K562 (cell line): ENCODE measurements around the gene TNPO2. TPM values are rescaled to one million over a fixed set of nuclear protein-coding genes. Genes with fewer than 3 reads are reported as not detected.

Experiments used
- DDX20 ChIP-seq: fragments of 450-650 bp; IDR thresholded peaks from 2 replicates; pipeline ENCODE4 v1.6.1; 2016; ENCODE audit warnings: missing genetic modification characterization, low read depth, mild to moderate bottlenecking, missing compliant biosample characterization, moderate library complexity
- EWSR1 ChIP-seq: fragments of 450-650 bp; IDR thresholded peaks from 2 replicates; pipeline ENCODE4 v1.6.1; 2018; ENCODE audit warnings: borderline replicate concordance, mild to moderate bottlenecking, low read depth, moderate library complexity; ENCODE audit not compliant: partially characterized antibody
- HDAC6 ChIP-seq: IDR thresholded peaks from 2 replicates; pipeline ENCODE4 v1.6.1; 2012; ENCODE audit warnings: low read depth, mild to moderate bottlenecking, control low read depth, inconsistent platforms, low read length, moderate library complexity
- HMG20B ChIP-seq: fragments of 250-450 bp; sonication (Bioruptor Pico); IDR thresholded peaks from 2 replicates; pipeline ENCODE4 v1.5.0; 2021; ENCODE audit warnings: mild to moderate bottlenecking
- L3MBTL2 ChIP-seq: fragments of 450-650 bp; IDR thresholded peaks from 2 replicates; pipeline ENCODE4 v1.6.1; 2016; ENCODE audit warnings: mild to moderate bottlenecking, moderate library complexity
- POLR2AphosphoS2 ChIP-seq: IDR thresholded peaks from 2 replicates; pipeline ENCODE4 v1.6.1; 2012; ENCODE audit warnings: low read length, improper control_type of control experiment
- RBM17 ChIP-seq: fragments of 200-400 bp; formaldehyde crosslinking; IDR thresholded peaks from 2 replicates; pipeline ENCODE4 v1.6.1; 2017; ENCODE audit warnings: low read depth, mild to moderate bottlenecking, low read length, borderline replicate concordance
- SIN3A ChIP-seq, 2 experiments: fragments of 150-350 bp in 1 of 2; IDR thresholded peaks; 2 replicates each; pipeline ENCODE4 v1.6.1; 2011 to 2016; ENCODE audit warnings: borderline replicate concordance in 2 of 2, low read depth in 2 of 2, low read length in 2 of 2, mild to moderate bottlenecking in 2 of 2, moderate library complexity in 2 of 2; ENCODE audit not compliant: control insufficient read depth in 1 of 2
- SIRT6 ChIP-seq: IDR thresholded peaks from one replicate; pipeline ENCODE4 v1.6.1; 2012; ENCODE audit warnings: low read depth, mild to moderate bottlenecking, control low read depth, inconsistent platforms, low read length, moderate library complexity
- SNRNP70 ChIP-seq: fragments of 200-400 bp; formaldehyde crosslinking; optimal IDR thresholded peaks from 2 replicates; pipeline ENCODE3; 2017; ENCODE audit warnings: low read depth, low read length
- SRSF1 ChIP-seq: fragments of 200-400 bp; formaldehyde crosslinking; IDR thresholded peaks from 2 replicates; pipeline ENCODE4 v1.6.1; 2017; ENCODE audit warnings: mild to moderate bottlenecking, low read depth, low read length, moderate library complexity
- ZNF143 ChIP-seq: sonication (generic); formaldehyde crosslinking; IDR thresholded peaks from 2 replicates; pipeline ENCODE4 v1.9.0; 2022; ENCODE audit warnings: mild to moderate bottlenecking, missing genetic modification reagents
- ZNF174 ChIP-seq: fragments of 250-450 bp; sonication (Bioruptor Pico); IDR thresholded peaks from 2 replicates; pipeline ENCODE4 v1.4.0; 2020; ENCODE audit warnings: mild to moderate bottlenecking
- ZNF584 ChIP-seq: fragments of 200-800 bp; sonication (Bioruptor generic); IDR thresholded peaks from 2 replicates; pipeline ENCODE4 v1.6.1; 2016; ENCODE audit warnings: low read depth, mild to moderate bottlenecking, missing genetic modification characterization, missing compliant biosample characterization
- polyA plus RNA-seq, 8 experiments: library from polyadenylated mRNA; depleted of rRNA in 4 of 8; stranded (reverse) in 5 of 8; unstranded in 3 of 8; fragments of >200 nt; fragmentation: Nextera tagmentation in 2 of 8; fragmentation: Illumina TruSeq in 1 of 8; extraction: Ambion mirVana in 2 of 8; extraction: Trizol in 1 of 8; gene quantifications; 2 replicates each; pipeline versions ENCODE4 v1.2.1 to v1.2.3, GENCODE V29; 2011 to 2014; ENCODE audit warnings: inconsistent platforms in 1 of 8, missing spikeins in 1 of 8
- total RNA-seq, 7 experiments: library from RNA; depleted of rRNA in 6 of 7; stranded (reverse); fragments of >200 nt in 6 of 7; fragmentation: Illumina TruSeq in 2 of 7; extraction: Trizol in 2 of 7; gene quantifications; 2 replicates each; pipeline versions ENCODE4 v1.2.1 to v1.2.3, GENCODE V29; 2011 to 2021; ENCODE audit warnings: low replicate concordance in 1 of 7
- TF ChIP-seq, protein P1 (sequence below): fragments of 200-400 bp; formaldehyde crosslinking; IDR thresholded peaks from 2 replicates; pipeline ENCODE4 v1.6.1; 2017; ENCODE audit warnings: mild to moderate bottlenecking, low read depth, low read length, moderate library complexity
- TF ChIP-seq, protein P2 (sequence below): fragments of 450-650 bp; IDR thresholded peaks from one replicate; pipeline ENCODE4 v1.6.1; 2018; ENCODE audit warnings: mild to moderate bottlenecking, moderate library complexity; ENCODE audit not compliant: partially characterized antibody
- TF ChIP-seq, protein P3 (sequence below): IDR thresholded peaks from 2 replicates; pipeline ENCODE4 v1.6.1; 2016; ENCODE audit warnings: missing genetic modification characterization, missing compliant biosample characterization

Gene TNPO2
- total and polyA plus RNA-seq, 9 of the 15 experiments (the other 6 are each of a cell fraction or from before 2014, with no cell fraction given): 6.0 to 126 (median 53.8) TPM

DNA sequence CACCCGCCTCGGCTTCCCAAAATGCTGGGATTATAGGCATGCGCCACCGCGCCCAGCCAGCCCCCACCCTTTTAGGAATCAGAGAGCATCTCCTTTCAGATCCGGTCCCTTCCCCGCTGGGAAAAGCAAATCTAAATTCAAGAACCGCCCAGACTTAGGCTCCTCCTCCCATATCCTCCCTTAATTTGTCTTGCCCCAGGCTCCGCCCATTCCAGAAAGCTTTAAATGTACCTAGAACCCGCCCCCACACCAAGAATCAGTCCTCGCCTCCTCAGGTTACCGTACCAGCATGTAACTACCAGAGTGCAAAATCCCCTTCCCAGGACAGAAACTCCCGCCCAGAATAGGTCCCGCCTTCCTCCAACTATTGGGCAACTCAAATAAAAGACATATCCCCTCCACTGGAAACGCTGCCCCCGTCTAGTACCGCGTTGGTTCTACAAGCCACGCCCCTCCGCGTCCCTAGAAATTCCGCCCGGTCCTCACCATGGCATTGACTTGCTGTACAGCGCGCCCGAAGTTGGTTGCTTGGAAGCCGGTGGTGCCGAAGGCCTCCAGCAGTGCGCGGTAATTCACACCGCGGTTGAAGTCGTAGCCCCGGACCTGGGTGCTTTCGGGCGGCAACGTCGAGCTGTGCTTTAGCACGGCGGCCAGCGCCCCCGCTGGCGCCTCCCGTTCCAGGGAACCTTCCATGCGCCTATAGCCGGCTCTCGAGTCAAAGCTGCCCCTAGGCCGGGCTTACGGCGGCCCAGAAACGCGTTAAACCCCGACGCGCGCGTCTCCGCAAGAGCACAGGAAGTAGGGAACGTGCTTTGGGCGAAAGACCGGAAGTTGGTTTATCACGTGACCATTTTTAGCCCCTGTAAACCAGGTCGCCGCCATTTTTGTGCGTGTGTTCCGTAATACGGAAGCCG lies 42.4 kb downstream of the TNPO2 start, which contains the start of gene DHPS (continued):
- peak; percentile 33; the same call in 1 of the 2 replicates for TF ChIP-seq ZNF143 (CRISPR knock-in tag)
- TF ChIP-seq SRSF1: no peak
- no peak for TF ChIP-seq HMG20B (CRISPR knock-in tag)
- peak; percentile 94 for TF ChIP-seq POLR2AphosphoS2
- TF ChIP-seq SNRNP70: no peak
- no peak for TF ChIP-seq SIRT6
- TF ChIP-seq ZNF584 (CRISPR knock-in tag): no peak
- TF ChIP-seq EWSR1: no peak
- TF ChIP-seq DDX20 (tag): no peak
- TF ChIP-seq L3MBTL2: peak; percentile 95
- TF ChIP-seq SIN3A (IDR thresholded peaks at IDR 0.05; ENCODE audit: borderline replicate concordance in 2 of 2, control insufficient read depth in 1 of 2, low read depth in 2 of 2, low read length in 2 of 2): peak; percentile 43 to 75; a peak in 2 of 4 replicates
- TF ChIP-seq, protein P1, sequence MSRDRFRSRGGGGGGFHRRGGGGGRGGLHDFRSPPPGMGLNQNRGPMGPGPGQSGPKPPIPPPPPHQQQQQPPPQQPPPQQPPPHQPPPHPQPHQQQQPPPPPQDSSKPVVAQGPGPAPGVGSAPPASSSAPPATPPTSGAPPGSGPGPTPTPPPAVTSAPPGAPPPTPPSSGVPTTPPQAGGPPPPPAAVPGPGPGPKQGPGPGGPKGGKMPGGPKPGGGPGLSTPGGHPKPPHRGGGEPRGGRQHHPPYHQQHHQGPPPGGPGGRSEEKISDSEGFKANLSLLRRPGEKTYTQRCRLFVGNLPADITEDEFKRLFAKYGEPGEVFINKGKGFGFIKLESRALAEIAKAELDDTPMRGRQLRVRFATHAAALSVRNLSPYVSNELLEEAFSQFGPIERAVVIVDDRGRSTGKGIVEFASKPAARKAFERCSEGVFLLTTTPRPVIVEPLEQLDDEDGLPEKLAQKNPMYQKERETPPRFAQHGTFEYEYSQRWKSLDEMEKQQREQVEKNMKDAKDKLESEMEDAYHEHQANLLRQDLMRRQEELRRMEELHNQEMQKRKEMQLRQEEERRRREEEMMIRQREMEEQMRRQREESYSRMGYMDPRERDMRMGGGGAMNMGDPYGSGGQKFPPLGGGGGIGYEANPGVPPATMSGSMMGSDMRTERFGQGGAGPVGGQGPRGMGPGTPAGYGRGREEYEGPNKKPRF: no peak
- no peak for TF ChIP-seq RBM17
- TF ChIP-seq ZNF174 (CRISPR knock-in tag): no peak
- no peak for TF ChIP-seq HDAC6
- TF ChIP-seq, protein P2, sequence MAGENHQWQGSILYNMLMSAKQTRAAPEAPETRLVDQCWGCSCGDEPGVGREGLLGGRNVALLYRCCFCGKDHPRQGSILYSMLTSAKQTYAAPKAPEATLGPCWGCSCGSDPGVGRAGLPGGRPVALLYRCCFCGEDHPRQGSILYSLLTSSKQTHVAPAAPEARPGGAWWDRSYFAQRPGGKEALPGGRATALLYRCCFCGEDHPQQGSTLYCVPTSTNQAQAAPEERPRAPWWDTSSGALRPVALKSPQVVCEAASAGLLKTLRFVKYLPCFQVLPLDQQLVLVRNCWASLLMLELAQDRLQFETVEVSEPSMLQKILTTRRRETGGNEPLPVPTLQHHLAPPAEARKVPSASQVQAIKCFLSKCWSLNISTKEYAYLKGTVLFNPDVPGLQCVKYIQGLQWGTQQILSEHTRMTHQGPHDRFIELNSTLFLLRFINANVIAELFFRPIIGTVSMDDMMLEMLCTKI: no peak
- TF ChIP-seq, protein P3, sequence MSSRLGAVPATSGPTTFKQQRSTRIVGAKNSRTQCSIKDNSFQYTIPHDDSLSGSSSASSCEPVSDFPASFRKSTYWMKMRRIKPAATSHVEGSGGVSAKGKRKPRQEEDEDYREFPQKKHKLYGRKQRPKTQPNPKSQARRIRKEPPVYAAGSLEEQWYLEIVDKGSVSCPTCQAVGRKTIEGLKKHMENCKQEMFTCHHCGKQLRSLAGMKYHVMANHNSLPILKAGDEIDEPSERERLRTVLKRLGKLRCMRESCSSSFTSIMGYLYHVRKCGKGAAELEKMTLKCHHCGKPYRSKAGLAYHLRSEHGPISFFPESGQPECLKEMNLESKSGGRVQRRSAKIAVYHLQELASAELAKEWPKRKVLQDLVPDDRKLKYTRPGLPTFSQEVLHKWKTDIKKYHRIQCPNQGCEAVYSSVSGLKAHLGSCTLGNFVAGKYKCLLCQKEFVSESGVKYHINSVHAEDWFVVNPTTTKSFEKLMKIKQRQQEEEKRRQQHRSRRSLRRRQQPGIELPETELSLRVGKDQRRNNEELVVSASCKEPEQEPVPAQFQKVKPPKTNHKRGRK (tag): no peak
